Measurements from ENCODE around the gene BTG3. TPM values are rescaled to one million over a fixed set of nuclear protein-coding genes. Genes with fewer than 3 reads are reported as not detected.

The BTG3 gene
- polyA plus RNA-seq, 1 donor from 2014 or later = 38.5 TPM

GRCh38 chr21:17607684-17608083 is 5.0 kb downstream of the BTG3 start:
- H3K27me3 ChIP-seq (ENCODE audit: insufficient read depth, low read depth, low read length) = peaks cover 17% of the 10 kb centered on the region
- no peaks in the 10 kb centered on the region for H4K20me1 ChIP-seq (ENCODE audit: insufficient read depth)
- TF ChIP-seq RAD21 (conservative IDR thresholded peaks at IDR 0.05) (no peak), MXI1 (conservative IDR thresholded peaks at IDR 0.05; ENCODE audit: poor library complexity, severe bottlenecking) (no peak), EZH2 (IDR thresholded peaks at IDR 0.05; ENCODE audit: borderline replicate concordance, insufficient read depth, low read length, poor library complexity, severe bottlenecking) (no peak), SMC3 (conservative IDR thresholded peaks at IDR 0.05; ENCODE audit: poor library complexity) (no peak), POLR2AphosphoS5 (IDR thresholded peaks at IDR 0.05) (no peak), EP300 (conservative IDR thresholded peaks at IDR 0.05; ENCODE audit: poor library complexity, severe bottlenecking) (no peak), TAF1 (IDR thresholded peaks at IDR 0.05; ENCODE audit: low read depth) (no peak)
- TF ChIP-seq, protein P1, sequence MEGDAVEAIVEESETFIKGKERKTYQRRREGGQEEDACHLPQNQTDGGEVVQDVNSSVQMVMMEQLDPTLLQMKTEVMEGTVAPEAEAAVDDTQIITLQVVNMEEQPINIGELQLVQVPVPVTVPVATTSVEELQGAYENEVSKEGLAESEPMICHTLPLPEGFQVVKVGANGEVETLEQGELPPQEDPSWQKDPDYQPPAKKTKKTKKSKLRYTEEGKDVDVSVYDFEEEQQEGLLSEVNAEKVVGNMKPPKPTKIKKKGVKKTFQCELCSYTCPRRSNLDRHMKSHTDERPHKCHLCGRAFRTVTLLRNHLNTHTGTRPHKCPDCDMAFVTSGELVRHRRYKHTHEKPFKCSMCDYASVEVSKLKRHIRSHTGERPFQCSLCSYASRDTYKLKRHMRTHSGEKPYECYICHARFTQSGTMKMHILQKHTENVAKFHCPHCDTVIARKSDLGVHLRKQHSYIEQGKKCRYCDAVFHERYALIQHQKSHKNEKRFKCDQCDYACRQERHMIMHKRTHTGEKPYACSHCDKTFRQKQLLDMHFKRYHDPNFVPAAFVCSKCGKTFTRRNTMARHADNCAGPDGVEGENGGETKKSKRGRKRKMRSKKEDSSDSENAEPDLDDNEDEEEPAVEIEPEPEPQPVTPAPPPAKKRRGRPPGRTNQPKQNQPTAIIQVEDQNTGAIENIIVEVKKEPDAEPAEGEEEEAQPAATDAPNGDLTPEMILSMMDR (IDR thresholded peaks at IDR 0.05; ENCODE audit: poor library complexity, severe bottlenecking) = no peak
- TF ChIP-seq, protein P2, sequence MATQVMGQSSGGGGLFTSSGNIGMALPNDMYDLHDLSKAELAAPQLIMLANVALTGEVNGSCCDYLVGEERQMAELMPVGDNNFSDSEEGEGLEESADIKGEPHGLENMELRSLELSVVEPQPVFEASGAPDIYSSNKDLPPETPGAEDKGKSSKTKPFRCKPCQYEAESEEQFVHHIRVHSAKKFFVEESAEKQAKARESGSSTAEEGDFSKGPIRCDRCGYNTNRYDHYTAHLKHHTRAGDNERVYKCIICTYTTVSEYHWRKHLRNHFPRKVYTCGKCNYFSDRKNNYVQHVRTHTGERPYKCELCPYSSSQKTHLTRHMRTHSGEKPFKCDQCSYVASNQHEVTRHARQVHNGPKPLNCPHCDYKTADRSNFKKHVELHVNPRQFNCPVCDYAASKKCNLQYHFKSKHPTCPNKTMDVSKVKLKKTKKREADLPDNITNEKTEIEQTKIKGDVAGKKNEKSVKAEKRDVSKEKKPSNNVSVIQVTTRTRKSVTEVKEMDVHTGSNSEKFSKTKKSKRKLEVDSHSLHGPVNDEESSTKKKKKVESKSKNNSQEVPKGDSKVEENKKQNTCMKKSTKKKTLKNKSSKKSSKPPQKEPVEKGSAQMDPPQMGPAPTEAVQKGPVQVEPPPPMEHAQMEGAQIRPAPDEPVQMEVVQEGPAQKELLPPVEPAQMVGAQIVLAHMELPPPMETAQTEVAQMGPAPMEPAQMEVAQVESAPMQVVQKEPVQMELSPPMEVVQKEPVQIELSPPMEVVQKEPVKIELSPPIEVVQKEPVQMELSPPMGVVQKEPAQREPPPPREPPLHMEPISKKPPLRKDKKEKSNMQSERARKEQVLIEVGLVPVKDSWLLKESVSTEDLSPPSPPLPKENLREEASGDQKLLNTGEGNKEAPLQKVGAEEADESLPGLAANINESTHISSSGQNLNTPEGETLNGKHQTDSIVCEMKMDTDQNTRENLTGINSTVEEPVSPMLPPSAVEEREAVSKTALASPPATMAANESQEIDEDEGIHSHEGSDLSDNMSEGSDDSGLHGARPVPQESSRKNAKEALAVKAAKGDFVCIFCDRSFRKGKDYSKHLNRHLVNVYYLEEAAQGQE (IDR thresholded peaks at IDR 0.05; ENCODE audit: borderline replicate concordance) = no peak
- H3K36me3 ChIP-seq (ENCODE audit: insufficient read depth, low read length) = peaks cover 6% of the 10 kb centered on the region
- H3K9me3 ChIP-seq (ENCODE audit: low read length) = no peaks in the 10 kb centered on the region
- H3K9ac ChIP-seq (ENCODE audit: low read length) = no peak overlapping the region
- H3K4me3 ChIP-seq (ENCODE audit: low read length) = no peak overlapping the region
- H2AFZ ChIP-seq (ENCODE audit: low read depth, low read length) = no peak overlapping the region
- H3K4me2 ChIP-seq (ENCODE audit: low read length) = no peak overlapping the region
- peaks cover 31% of the 10 kb centered on the region for H3K79me2 ChIP-seq (replicated peaks; ENCODE audit: insufficient read depth, low read length)
- no peaks in the 10 kb centered on the region for H3K9me2 ChIP-seq (ENCODE audit: insufficient read depth, low read length)
- H3K27ac ChIP-seq (ENCODE audit: low read length) = no peak overlapping the region
- no peaks in the 10 kb centered on the region for H3F3A ChIP-seq (ENCODE audit: insufficient read depth, low read length, poor library complexity, severe bottlenecking)

GRCh38 chr21:17602874-17603273 is 9.8 kb downstream of the BTG3 start:
- H3F3A ChIP-seq (ENCODE audit: insufficient read depth, low read length, poor library complexity, severe bottlenecking) = no peaks in the 10 kb centered on the region
- peaks cover 5% of the 10 kb centered on the region for H3K79me2 ChIP-seq (replicated peaks; ENCODE audit: insufficient read depth, low read length)
- H3K9ac ChIP-seq (ENCODE audit: low read length) = no peak overlapping the region
- TF ChIP-seq RAD21 (conservative IDR thresholded peaks at IDR 0.05) = no peak
- no peak for TF ChIP-seq POLR2AphosphoS5 (IDR thresholded peaks at IDR 0.05)
- no peak for TF ChIP-seq EP300 (conservative IDR thresholded peaks at IDR 0.05; ENCODE audit: poor library complexity, severe bottlenecking)
- no peak for TF ChIP-seq TAF1 (IDR thresholded peaks at IDR 0.05; ENCODE audit: low read depth)
- TF ChIP-seq, protein P2 (IDR thresholded peaks at IDR 0.05; ENCODE audit: borderline replicate concordance) = no peak
- TF ChIP-seq, protein P1 (IDR thresholded peaks at IDR 0.05; ENCODE audit: poor library complexity, severe bottlenecking) = no peak
- TF ChIP-seq SMC3 (conservative IDR thresholded peaks at IDR 0.05; ENCODE audit: poor library complexity) = no peak
- no peak for TF ChIP-seq MXI1 (conservative IDR thresholded peaks at IDR 0.05; ENCODE audit: poor library complexity, severe bottlenecking)
- TF ChIP-seq EZH2 (IDR thresholded peaks at IDR 0.05; ENCODE audit: borderline replicate concordance, insufficient read depth, low read length, poor library complexity, severe bottlenecking) = no peak
- H3K9me2 ChIP-seq (ENCODE audit: insufficient read depth, low read length) = no peaks in the 10 kb centered on the region
- no peak overlapping the region for H2AFZ ChIP-seq (ENCODE audit: low read depth, low read length)
- peaks cover 15% of the 10 kb centered on the region for H3K36me3 ChIP-seq (ENCODE audit: insufficient read depth, low read length)
- H3K4me3 ChIP-seq (ENCODE audit: low read length) = no peak overlapping the region
- no peaks in the 10 kb centered on the region for H4K20me1 ChIP-seq (ENCODE audit: insufficient read depth)
- H3K27ac ChIP-seq (ENCODE audit: low read length) = no peak overlapping the region
- no peak overlapping the region for H3K4me2 ChIP-seq (ENCODE audit: low read length)
- H3K9me3 ChIP-seq (ENCODE audit: low read length) = no peaks in the 10 kb centered on the region
- no peaks in the 10 kb centered on the region for H3K27me3 ChIP-seq (ENCODE audit: insufficient read depth, low read depth, low read length)

Data from neural cell (in vitro differentiated cells).